Measurements from ENCODE around the gene TMED1. TPM values are rescaled to one million over a fixed set of nuclear protein-coding genes. Genes with fewer than 3 reads are reported as not detected.

Gene TMED1
- polyA plus RNA-seq, 2 of the 4 experiments (the other 2 are of a cell fraction) = 29.9 to 37.0 TPM

GRCh38 chr19:10882108-10882457, 46.1 kb upstream of the TMED1 start (continued):
- TF ChIP-seq CEBPB (IDR thresholded peaks at IDR 0.05) (no peak), EP300 (IDR thresholded peaks at IDR 0.05) (no peak)

GRCh38 chr19:10881403-10882107, 45.5 kb upstream of the TMED1 start:
- no peak for FAIRE-seq
- POLR2A ChIA-PET = no interaction called here

GRCh38 chr19:10878253-10878652, 42.2 kb upstream of the TMED1 start:
- Histone ChIP-seq H3K9me3 (no peaks in the 10 kb centered on the region), H3K4me2 (no peak overlapping the region; the same call in 2 of the 3 replicates), H3K4me3 (no peak overlapping the region), H3K4me1 (peaks cover 16% of the 10 kb centered on the region; the same call in 2 of the 3 replicates), H3K27ac (peak overlapping the region; percentile 72 to 92; a peak in 5 of 6 replicates)
- CTCF ChIA-PET = interaction anchor here (0.9 to 3.3 kb wide), 3 partner anchors 10 to 14 kb away, joined by 3 to 9 read pairs (median 3); no protein-coding TSS in a partner anchor
- FAIRE-seq (no peak), DNase-seq (ENCODE audit: low read depth in 1 of 2, low spot score in 1 of 2) (no peak), ATAC-seq (no peak)
- POLR2A ChIA-PET = no interaction called here
- 90% methylated on average over 3 of the region's 3 CpGs for WGBS (ENCODE audit: missing lambda C conversion rate)
- TF ChIP-seq KDM1A (IDR thresholded peaks at IDR 0.05; ENCODE audit: low read depth) (no peak), HMGXB4 (CRISPR knock-in tag; IDR thresholded peaks at IDR 0.05; ENCODE audit: borderline replicate concordance) (no peak), RAD21 (conservative IDR thresholded peaks at IDR 0.05 in 1 of 2, IDR thresholded peaks at IDR 0.05 in 1 of 2) (no peak), HOXA7 (CRISPR knock-in tag; IDR thresholded peaks at IDR 0.05) (no peak), FOXS1 (CRISPR knock-in tag; IDR thresholded peaks at IDR 0.05) (no peak), CBX8 (IDR thresholded peaks at IDR 0.05) (no peak), REST (IDR thresholded peaks at IDR 0.05) (no peak), BHLHE40 (IDR thresholded peaks at IDR 0.05; ENCODE audit: low read depth, low read length) (no peak), CEBPB (IDR thresholded peaks at IDR 0.05) (no peak), JUN (IDR thresholded peaks at IDR 0.05) (no peak), GATA3 (IDR thresholded peaks at IDR 0.05; ENCODE audit: borderline replicate concordance) (no peak), NR3C1 (IDR thresholded peaks at IDR 0.05) (no peak), SREBF2 (IDR thresholded peaks at IDR 0.05) (no peak), TFCP2L1 (CRISPR knock-in tag; IDR thresholded peaks at IDR 0.05) (no peak)

More at GRCh38 chr19:10881403-10882107, 45.5 kb upstream of the TMED1 start:
- 90% methylated on average over 12 of the region's 14 CpGs for WGBS (ENCODE audit: missing lambda C conversion rate)
- ATAC-seq = no peak
- no peak for DNase-seq (ENCODE audit: low read depth in 1 of 2, low spot score in 1 of 2)
- Histone ChIP-seq H3K4me1 (peaks cover 14% of the 10 kb centered on the region; the same call in 2 of the 3 replicates), H3K27ac (no peak overlapping the region), H3K9me3 (no peaks in the 10 kb centered on the region), H3K4me3 (no peak overlapping the region), H3K4me2 (no peak overlapping the region)
- CTCF ChIA-PET = interaction anchor here (0.8 to 2.3 kb wide), 7 partner anchors 9 to 164 kb away, joined by 3 to 6 read pairs (median 5); partner anchors contain the start of genes CARM1 and DNM2
- TF ChIP-seq USF2 (IDR thresholded peaks at IDR 0.05) (no peak), NR3C1 (IDR thresholded peaks at IDR 0.05) (no peak), MAFK (IDR thresholded peaks at IDR 0.05; ENCODE audit: partially characterized antibody) (no peak), SREBF2 (IDR thresholded peaks at IDR 0.05) (no peak), EHMT2 (IDR thresholded peaks at IDR 0.05; ENCODE audit: low read depth) (no peak), CEBPB (IDR thresholded peaks at IDR 0.05) (no peak), HDAC2 (IDR thresholded peaks at IDR 0.05) (no peak), TP53 (CRISPR knock-in tag; IDR thresholded peaks at IDR 0.05) (no peak), FOSL2 (IDR thresholded peaks at IDR 0.05) (no peak), FOSL2 (CRISPR knock-in tag; IDR thresholded peaks at IDR 0.05) (no peak), PBX3 (IDR thresholded peaks at IDR 0.05) (no peak), BHLHE40 (IDR thresholded peaks at IDR 0.05; ENCODE audit: low read depth, low read length) (no peak), ZSCAN20 (CRISPR knock-in tag; IDR thresholded peaks at IDR 0.05) (no peak), POLR2AphosphoS2 (conservative IDR thresholded peaks at IDR 0.05; ENCODE audit: low read length) (no peak), ESRRA (IDR thresholded peaks at IDR 0.05; ENCODE audit: borderline replicate concordance, low read length) (no peak), ELK1 (IDR thresholded peaks at IDR 0.05; ENCODE audit: low read depth, low read length) (no peak), ZFP36 (IDR thresholded peaks at IDR 0.05; ENCODE audit: borderline replicate concordance, partially characterized antibody) (no peak), NPAS2 (CRISPR knock-in tag; IDR thresholded peaks at IDR 0.05; ENCODE audit: borderline replicate concordance) (no peak)

Data from A549 (cell line).